ENCODE data around the gene ACVR1.

ACVR1 gene

DNA sequence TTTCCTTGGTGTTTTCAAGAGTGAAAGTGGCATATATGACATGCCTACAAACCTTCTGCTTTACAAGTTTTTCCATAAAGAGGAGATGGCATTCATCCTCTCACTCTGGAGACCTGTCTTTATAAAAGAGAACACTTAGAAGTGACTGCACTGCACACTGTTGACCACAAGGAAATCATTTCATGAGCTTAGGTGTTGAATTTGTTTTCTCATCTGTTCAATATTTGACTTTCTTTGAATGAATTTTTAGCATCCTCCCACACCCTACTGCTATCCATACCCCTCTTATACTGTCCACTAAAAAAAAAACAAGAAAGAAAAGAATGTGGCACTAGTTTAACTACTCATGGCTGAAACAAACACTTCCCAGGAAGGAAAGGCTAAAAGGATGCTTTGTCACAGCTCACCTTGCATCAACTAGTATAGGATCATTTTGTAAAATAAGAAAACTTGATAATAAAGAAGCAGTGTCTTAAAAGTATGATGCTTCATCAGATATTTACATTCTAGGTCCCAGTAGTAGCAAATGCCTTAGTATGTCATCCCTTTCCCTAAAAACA lies 83.0 kb downstream of the ACVR1 start:
- H3K4me2 ChIP-seq (ENCODE audit: low read length), result no peak overlapping the region
- no peaks in the 10 kb centered on the region for H3K9me2 ChIP-seq (replicated peaks; ENCODE audit: control insufficient read depth, low read length)
- H3K9me3 ChIP-seq (ENCODE audit: control insufficient read depth, insufficient read depth, low read length), result no peaks in the 10 kb centered on the region
- no peaks in the 10 kb centered on the region for H3K27me3 ChIP-seq (ENCODE audit: control insufficient read depth, low read length)
- no peaks in the 10 kb centered on the region for H3K4me1 ChIP-seq (ENCODE audit: control insufficient read depth, low read length)
- TF ChIP-seq, protein P1, sequence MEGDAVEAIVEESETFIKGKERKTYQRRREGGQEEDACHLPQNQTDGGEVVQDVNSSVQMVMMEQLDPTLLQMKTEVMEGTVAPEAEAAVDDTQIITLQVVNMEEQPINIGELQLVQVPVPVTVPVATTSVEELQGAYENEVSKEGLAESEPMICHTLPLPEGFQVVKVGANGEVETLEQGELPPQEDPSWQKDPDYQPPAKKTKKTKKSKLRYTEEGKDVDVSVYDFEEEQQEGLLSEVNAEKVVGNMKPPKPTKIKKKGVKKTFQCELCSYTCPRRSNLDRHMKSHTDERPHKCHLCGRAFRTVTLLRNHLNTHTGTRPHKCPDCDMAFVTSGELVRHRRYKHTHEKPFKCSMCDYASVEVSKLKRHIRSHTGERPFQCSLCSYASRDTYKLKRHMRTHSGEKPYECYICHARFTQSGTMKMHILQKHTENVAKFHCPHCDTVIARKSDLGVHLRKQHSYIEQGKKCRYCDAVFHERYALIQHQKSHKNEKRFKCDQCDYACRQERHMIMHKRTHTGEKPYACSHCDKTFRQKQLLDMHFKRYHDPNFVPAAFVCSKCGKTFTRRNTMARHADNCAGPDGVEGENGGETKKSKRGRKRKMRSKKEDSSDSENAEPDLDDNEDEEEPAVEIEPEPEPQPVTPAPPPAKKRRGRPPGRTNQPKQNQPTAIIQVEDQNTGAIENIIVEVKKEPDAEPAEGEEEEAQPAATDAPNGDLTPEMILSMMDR (IDR thresholded peaks at IDR 0.05; ENCODE audit: low read depth, low read length, poor library complexity, severe bottlenecking), result no peak
- no peak for TF ChIP-seq EZH2phosphoT487 (IDR thresholded peaks at IDR 0.05; ENCODE audit: borderline replicate concordance, low read length)
- no peaks in the 10 kb centered on the region for H3K36me3 ChIP-seq (ENCODE audit: control insufficient read depth, low read length)
- no peak overlapping the region for H3K4me3 ChIP-seq (ENCODE audit: low read length)
- no peaks in the 10 kb centered on the region for H3F3A ChIP-seq (ENCODE audit: control insufficient read depth, insufficient read depth)
- H4K20me1 ChIP-seq (ENCODE audit: control insufficient read depth, insufficient read depth, low read depth, low read length), result no peaks in the 10 kb centered on the region
- H3K27ac ChIP-seq (ENCODE audit: low read depth, low read length), result no peak overlapping the region
- H3K79me2 ChIP-seq (ENCODE audit: control insufficient read depth, low read length), result no peaks in the 10 kb centered on the region

DNA sequence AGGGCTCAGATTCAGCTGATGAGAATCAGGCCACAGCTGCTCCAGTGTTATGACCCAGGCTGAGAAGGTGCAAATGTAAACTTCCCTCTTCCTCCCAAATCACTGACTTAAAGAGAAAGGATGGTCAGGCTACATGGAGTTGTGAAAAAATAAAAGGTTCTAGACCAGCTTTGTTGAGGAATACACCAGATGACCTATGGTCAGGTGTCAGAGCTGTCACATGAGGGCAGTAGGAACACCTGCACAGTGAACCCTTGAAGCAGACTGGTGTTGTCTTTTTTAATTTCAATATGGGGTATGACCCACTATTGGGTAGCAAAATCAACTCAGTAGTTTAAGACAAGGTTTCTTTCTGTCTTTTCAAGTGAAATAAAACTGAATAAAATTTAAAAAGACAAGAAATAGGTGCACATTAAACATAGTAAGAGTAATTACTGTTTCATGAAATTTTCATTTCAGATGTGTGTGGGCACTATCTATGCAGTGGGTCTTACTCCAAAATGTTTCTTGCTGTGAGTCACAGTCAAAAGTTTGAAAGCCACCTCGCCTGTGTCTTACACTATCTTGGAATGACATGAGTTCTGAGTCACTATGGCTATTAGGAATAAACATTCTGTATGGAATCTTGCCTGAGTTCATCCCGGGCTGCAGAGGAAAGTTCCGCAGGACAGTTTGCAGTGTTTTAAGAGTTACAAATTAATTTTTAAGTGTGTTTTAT lies 83.6 kb downstream of the ACVR1 start:
- no peaks in the 10 kb centered on the region for H3K36me3 ChIP-seq (ENCODE audit: control insufficient read depth, low read length)
- no peaks in the 10 kb centered on the region for H3K9me3 ChIP-seq (ENCODE audit: control insufficient read depth, insufficient read depth, low read length)
- no peak overlapping the region for H3K4me2 ChIP-seq (ENCODE audit: low read length)
- no peak overlapping the region for H3K4me3 ChIP-seq (ENCODE audit: low read length)
- no peak overlapping the region for H3K27ac ChIP-seq (ENCODE audit: low read depth, low read length)
- H4K20me1 ChIP-seq (ENCODE audit: control insufficient read depth, insufficient read depth, low read depth, low read length), result no peaks in the 10 kb centered on the region
- H3K79me2 ChIP-seq (ENCODE audit: control insufficient read depth, low read length), result no peaks in the 10 kb centered on the region
- no peaks in the 10 kb centered on the region for H3K4me1 ChIP-seq (ENCODE audit: control insufficient read depth, low read length)
- no peaks in the 10 kb centered on the region for H3F3A ChIP-seq (ENCODE audit: control insufficient read depth, insufficient read depth)
- H3K9me2 ChIP-seq (replicated peaks; ENCODE audit: control insufficient read depth, low read length), result no peaks in the 10 kb centered on the region
- no peak for TF ChIP-seq EZH2phosphoT487 (IDR thresholded peaks at IDR 0.05; ENCODE audit: borderline replicate concordance, low read length)
- TF ChIP-seq, protein P1 (IDR thresholded peaks at IDR 0.05; ENCODE audit: low read depth, low read length, poor library complexity, severe bottlenecking), result no peak
- H3K27me3 ChIP-seq (ENCODE audit: control insufficient read depth, low read length), result no peaks in the 10 kb centered on the region

DNA sequence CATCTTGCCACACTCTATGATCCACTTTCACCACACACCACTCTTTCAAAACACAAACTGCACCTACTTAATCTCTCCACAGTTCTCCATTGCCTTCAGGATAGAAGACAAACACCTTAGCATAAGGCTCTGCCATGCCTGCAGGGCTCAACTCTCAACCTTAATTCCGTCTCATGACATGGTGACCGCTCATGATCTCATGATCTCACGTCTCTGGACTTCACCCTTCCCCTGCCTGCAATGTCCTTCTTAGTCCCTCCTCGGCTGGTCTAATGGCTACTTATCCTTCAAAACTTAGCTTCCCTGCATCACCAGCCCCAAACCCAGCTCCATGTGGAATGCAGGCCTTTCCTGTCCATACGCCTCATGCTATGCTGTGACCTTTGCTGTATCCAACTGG lies 85.3 kb downstream of the ACVR1 start:
- no peak overlapping the region for H3K4me3 ChIP-seq (ENCODE audit: low read length)
- H3K79me2 ChIP-seq (ENCODE audit: control insufficient read depth, low read length), result no peaks in the 10 kb centered on the region
- no peaks in the 10 kb centered on the region for H4K20me1 ChIP-seq (ENCODE audit: control insufficient read depth, insufficient read depth, low read depth, low read length)
- no peaks in the 10 kb centered on the region for H3K36me3 ChIP-seq (ENCODE audit: control insufficient read depth, low read length)
- no peak overlapping the region for H3K27ac ChIP-seq (ENCODE audit: low read depth, low read length)
- H3K9me2 ChIP-seq (replicated peaks; ENCODE audit: control insufficient read depth, low read length), result no peaks in the 10 kb centered on the region
- H3K4me2 ChIP-seq (ENCODE audit: low read length), result no peak overlapping the region
- no peaks in the 10 kb centered on the region for H3K27me3 ChIP-seq (ENCODE audit: control insufficient read depth, low read length)
- TF ChIP-seq, protein P1 (IDR thresholded peaks at IDR 0.05; ENCODE audit: low read depth, low read length, poor library complexity, severe bottlenecking), result no peak
- TF ChIP-seq EZH2phosphoT487 (IDR thresholded peaks at IDR 0.05; ENCODE audit: borderline replicate concordance, low read length), result no peak
- no peaks in the 10 kb centered on the region for H3K4me1 ChIP-seq (ENCODE audit: control insufficient read depth, low read length)
- no peaks in the 10 kb centered on the region for H3K9me3 ChIP-seq (ENCODE audit: control insufficient read depth, insufficient read depth, low read length)
- no peaks in the 10 kb centered on the region for H3F3A ChIP-seq (ENCODE audit: control insufficient read depth, insufficient read depth)
